Measurements from ENCODE around the gene F2R. TPM values are rescaled to one million over a fixed set of nuclear protein-coding genes. Genes with fewer than 3 reads are reported as not detected.
"Not testable (repeated sequence)": the region's sequence is repeated elsewhere in the genome, so short reads cannot be mapped to it uniquely, and the experiment has no call there.

Gene F2R
- total RNA-seq, 1 donor = 14.2 TPM

DNA sequence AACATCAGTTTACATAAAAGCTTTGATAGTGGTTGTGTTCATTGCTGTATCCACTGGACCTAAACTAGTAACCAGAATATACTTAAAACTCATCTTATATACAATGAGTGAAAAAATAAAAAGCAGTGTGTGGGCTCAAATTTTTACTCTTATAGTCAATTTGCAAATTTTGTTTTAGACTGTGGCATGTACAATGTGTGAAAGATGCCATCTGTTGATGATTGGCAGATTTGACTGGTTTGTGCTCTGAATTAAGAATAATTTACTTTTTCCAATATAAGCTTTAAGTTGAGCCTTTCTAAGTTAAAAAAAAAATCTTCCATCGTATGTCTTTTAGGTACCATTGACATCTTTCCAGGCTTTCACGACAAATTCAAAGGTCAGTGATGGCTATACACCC lies 60.5 kb downstream of the F2R start:
- Histone ChIP-seq H3K4me3 (ENCODE audit: low read length) (no peak overlapping the region), H3K27me3 (ENCODE audit: insufficient read depth, low read length) (no peaks in the 10 kb centered on the region), H3K9me3 (ENCODE audit: low read depth, low read length) (no peaks in the 10 kb centered on the region), H3K4me1 (ENCODE audit: insufficient read depth, low read length) (peaks cover 16% of the 10 kb centered on the region)

DNA sequence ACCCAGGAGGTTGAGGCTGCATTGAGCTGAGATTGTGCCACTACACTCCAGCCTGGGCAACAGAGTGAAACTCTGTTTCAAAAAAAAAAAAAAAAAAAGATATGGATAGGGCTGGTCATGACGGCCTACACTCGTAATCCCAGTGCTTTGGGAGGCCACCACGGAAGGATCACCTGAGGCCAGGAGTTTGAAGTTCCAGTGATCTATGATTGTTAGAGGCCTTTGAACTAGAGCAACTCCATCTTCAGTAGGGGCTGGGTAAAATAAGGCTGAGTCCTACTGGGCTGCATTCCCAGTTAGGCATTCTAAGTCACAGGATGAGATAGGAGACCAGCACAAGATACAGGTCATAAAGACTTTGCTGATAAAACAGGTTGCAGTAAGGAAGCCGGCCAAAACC lies 64.7 kb downstream of the F2R start:
- not testable (repeated sequence) for H3K9me3 ChIP-seq (ENCODE audit: low read depth, low read length); H3K4me3 ChIP-seq (ENCODE audit: low read length); H3K27me3 ChIP-seq (ENCODE audit: insufficient read depth, low read length)
- peaks cover 13% of the 10 kb centered on the region for H3K4me1 ChIP-seq (ENCODE audit: insufficient read depth, low read length)

DNA sequence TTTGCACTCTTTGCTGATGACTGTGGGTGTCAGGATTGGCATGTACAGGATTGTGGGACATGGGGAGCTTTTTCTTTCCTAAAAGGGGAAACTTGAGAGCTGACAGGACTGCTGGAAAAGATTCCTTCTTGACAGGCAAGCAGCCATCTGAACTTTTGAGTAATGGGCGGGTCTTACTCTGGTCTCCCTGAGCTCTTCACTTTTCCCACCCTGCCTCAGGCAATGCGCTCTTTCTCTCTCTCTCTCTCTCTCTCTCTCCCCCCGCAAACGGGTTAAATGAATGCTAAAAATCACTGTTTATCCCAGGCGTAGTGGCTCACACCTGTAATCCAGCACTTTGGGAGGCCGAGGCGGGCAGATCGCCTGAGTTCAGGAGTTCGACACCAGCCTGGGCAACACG lies 65.8 kb downstream of the F2R start:
- no peaks in the 10 kb centered on the region for H3K9me3 ChIP-seq (ENCODE audit: low read depth, low read length)
- no peak overlapping the region for H3K4me3 ChIP-seq (ENCODE audit: low read length)
- H3K27me3 ChIP-seq (ENCODE audit: insufficient read depth, low read length) = no peaks in the 10 kb centered on the region
- peaks cover 13% of the 10 kb centered on the region for H3K4me1 ChIP-seq (ENCODE audit: insufficient read depth, low read length)

DNA sequence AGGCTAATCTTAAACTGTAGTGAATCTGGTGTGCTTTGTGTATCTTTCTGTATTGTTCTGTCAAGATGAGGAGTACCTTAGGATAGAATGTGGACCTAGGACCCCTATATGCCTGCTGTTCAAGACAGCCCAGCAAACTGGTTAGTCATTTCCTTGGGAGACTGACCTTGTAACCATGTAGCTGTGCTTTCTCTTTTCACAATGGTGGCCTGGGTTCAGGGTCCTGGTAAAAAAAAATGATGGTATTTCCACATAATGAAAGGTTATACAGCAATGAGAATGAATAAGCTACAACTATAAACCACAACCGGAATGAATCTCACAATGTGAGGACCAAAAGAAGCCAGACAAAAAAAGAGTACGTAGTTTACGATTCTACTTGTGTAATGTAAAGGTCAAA lies 66.5 kb downstream of the F2R start:
- peaks cover 13% of the 10 kb centered on the region for H3K4me1 ChIP-seq (ENCODE audit: insufficient read depth, low read length)
- no peaks in the 10 kb centered on the region for H3K27me3 ChIP-seq (ENCODE audit: insufficient read depth, low read length)
- H3K9me3 ChIP-seq (ENCODE audit: low read depth, low read length) = no peaks in the 10 kb centered on the region
- H3K4me3 ChIP-seq (ENCODE audit: low read length) = no peak overlapping the region

Other genes starting within 250 kb of the F2R start
- gene F2RL2, start 92.7 kb upstream of the F2R start, total RNA-seq = 0.10 TPM
- 4.2 TPM for gene F2RL1, start 102.9 kb downstream of the F2R start, total RNA-seq
- 5.6 TPM for gene S100Z, start 133.9 kb downstream of the F2R start, total RNA-seq
- gene CRHBP, start 236.9 kb downstream of the F2R start, total RNA-seq = not detected

Data from mononuclear cell (primary cell).